Activated CD4-positive, alpha-beta T cell treated with anti-CD3 and anti-CD28 coated beads for 1 hour (primary cell): ENCODE measurements around the gene RGS16.

Experiments
- DNase-seq: peaks from one replicate; pipeline ENCODE4 v3.0.0-alpha.2; 2020

RGS16 gene

DNA sequence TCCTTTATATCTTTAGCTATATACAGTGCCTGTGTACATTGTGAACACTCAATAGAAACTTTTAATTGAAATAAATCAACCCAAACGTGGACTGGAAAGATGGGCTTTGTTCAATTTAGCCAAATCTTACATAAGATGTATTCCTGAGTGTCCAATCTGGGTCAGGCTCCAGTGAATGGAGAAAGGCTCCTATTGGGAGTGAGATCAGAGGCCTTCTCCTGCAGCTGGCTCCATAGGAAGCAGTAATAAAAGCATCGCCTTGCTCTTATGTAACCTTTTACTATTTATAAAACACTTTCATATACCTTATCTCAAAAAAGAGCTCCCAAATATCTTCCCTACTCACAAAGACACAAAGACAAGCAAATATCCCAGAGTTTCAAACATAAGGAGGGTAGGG is 24.9 kb upstream of the RGS16 start:
- DNase-seq: no peak

DNA sequence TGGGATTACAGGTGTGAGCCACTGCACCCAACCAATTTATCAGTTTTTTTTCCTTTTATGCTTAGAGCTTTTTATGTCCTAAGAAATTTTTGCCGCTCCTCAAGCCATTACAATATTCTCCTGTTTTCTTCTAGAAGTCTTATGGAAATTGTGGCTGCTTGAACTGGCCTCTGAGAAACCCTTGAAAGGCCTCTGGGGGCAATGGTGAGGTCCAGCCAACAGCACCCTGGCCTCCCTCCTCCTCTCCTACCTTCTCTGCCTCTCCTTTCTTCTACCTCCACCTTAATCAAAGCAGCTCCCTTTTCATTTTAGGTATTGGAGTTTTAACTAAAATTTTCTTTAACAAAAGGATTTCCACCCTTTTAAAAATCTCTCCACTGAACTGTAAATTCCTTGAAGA is 24.5 kb upstream of the RGS16 start:
- DNase-seq: no peak

GRCh38 chr1:182627622-182628021 is 23.4 kb upstream of the RGS16 start:
- DNase-seq: no peak

DNA sequence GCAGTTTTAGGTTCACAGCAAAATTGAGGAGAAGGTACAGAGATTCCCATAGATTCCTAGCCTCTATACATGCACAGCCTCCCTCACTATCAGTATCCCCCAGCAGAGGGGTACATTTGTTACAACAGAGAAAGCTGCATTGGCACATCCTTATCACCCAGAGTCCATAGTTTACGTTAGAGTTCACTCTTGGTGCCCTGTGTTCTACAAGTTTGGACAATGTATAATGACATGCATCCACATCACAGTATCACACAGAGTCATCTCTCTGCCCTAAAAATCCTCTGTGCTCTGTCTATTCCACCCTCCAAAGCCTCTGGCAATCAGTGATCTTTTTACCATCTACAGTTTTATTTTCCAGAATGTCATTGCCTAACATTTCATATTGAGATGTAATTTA is 22.3 kb upstream of the RGS16 start:
- DNase-seq: no peak

- DNase-seq: no peak
Observed at GRCh38 chr1:182625719-182626504, 21.7 kb upstream of the RGS16 start.

- no peak for DNase-seq
Observed at GRCh38 chr1:182625024-182625423, 20.8 kb upstream of the RGS16 start.

DNA sequence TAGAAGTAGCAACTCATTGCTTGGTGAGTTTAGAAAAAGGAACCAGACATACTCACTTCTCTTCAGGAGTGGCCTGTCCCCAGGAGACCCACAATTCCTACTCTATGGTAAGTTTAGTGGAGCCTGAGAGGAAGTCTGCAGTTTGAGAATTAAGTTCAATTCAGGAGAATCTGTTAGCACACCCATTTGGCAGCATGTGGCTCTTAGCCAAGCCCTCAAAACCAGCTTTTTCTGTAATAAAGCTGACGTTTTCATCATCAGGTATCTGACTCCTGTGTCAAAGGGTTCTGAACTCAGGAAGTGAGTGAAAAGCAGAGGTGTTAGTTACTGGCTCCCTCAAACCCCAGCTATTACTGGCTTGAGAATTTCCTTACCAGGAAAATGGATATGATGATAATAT is 20.4 kb upstream of the RGS16 start:
- DNase-seq: no peak

- no peak for DNase-seq
Observed at GRCh38 chr1:182622901-182623528, 18.8 kb upstream of the RGS16 start.

DNA sequence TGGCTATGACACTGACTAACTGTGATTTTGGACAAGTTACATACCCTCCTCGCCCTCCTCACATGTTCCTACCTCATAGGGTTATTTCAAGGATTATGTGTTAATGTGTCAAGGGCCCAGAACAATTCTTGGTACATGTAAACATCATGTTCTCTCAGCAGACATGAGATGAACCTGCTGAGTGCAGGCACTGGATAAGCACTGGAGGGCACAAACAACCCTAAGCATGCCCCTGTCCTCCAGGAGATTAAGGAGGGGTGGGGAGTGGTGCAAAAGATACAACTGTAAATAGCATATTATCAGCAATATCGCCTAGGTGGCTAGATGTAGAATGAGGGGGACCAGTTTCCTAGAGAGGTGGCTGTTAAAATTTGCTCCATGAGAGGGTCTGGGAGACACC is 17.7 kb upstream of the RGS16 start:
- no peak for DNase-seq

- DNase-seq: no peak
Observed at GRCh38 chr1:182620924-182621585, 16.9 kb upstream of the RGS16 start.

DNA sequence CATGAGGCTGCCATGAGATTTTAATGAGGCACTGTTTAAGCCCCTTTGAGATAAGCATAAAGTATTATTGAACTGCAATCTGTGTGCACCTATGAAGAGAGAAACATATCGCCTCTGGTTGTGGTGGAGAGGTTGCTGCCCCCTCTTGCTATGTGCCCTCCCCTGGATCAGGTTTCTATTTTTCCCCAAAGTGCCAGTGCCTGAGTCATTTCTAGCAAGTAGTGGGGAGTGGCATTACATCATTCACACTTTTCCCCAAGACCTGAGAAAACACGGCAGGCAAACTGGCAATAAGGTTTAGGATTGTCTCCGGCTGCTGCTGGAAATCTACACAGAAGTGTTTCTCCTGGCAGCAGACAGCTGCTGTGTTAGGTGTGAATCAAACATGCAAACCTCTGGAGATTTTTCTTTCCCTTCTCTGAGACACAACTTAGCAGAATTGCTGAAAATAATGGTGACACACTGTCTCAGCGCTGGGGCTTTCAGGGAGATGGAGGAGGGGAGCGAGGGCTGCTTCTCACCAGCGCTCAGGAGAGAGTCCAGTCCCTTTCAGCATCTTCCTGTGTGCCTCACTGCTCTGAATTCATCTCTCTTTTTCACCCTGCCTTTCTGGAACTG is 13.7 kb upstream of the RGS16 start:
- DNase-seq: no peak

DNA sequence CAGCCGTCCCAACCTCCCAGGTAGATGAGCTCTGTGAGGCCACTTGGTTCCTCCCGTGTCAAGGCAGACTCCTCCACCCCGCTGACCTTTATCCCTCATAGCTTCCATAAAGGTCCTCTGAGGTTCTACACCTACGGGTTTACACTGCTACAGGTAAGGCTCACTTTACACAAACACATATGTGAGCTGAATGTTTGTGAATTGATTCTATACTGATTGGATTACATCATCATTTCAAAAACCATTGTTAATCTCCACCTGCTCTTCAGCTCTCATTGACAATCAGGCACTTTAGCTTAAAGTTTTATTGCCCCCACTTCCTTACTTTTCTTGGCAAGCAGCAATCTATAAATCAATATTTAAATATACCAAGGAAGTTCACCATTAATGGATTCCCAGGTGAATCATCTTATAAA is 12.8 kb upstream of the RGS16 start:
- DNase-seq: no peak

DNA sequence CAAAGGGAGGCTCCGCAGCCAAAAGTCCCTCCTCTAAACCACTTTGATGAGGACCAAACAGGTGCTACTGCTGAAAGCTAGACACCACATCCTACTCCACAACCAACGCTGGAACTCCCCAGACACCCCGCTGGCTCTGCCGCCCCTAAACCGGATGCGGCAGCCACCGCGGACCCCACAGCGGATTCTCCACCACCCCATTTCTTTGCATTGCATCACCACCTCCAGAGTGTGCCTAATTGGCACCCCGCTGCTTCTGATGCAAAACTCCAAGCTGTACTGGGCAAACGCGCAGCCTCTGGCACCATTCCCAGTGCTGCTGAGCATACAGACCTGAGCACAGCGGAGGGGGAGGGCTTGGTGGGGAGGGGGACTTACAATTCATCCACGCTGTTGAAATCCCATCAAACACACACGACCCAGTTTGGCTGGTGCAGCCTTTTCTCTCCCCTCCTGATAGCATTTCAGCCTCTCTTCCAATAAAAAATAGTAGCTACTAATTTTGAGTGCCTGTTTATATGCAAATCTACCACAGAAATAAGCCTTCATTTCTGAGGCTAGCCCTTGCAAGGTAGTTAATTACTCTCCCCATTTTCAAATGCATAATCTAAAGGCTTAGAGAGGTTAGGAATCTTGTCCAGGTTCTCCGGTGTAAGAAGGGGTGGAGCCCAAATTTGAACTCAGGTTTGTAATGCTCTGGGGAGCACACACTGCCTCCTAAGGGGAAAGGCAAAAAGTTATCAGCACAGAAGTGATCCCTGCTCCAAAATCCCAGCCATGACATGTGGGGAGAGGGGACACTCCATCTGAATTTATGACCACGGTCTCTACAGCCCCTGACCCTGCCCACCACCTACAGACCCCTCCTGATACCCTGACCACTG is 12.2 kb upstream of the RGS16 start:
- DNase-seq: peak; percentile 55

DNA sequence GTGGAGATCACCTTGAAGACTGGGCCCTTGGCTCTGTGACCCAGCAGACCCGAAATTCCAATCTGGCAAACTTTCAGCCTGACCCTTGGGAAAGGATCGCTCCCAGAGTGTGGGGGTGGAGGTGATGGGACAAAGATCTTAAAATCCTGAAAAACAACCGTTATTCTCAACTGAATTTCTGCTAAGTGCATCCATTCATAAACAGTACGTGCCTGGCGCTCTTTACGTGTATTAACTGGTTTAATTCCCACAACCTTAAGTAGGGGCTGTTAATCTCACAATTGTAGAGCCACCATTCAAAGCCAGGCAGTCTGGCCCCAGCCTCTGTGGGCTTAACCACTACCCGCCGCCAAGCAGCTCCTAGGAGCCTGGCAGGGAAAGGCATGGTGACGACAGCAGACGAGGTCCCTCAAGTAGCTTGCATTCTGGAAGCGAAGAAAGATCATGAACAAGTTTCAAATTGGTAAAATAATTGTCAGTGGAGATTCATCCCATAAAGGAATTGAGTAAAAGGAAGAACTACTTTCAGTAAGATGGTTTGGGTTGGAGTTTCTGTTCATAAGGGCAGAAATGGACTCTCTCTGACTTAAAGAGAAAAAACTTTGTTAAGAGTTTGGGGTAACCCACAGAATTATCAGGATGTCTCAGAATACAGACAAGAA is 11.4 kb upstream of the RGS16 start:
- no peak for DNase-seq

- DNase-seq: no peak
Observed at GRCh38 chr1:182614796-182615454, 10.7 kb upstream of the RGS16 start.

- DNase-seq: no peak
Observed at GRCh38 chr1:182611787-182612186, 7.6 kb upstream of the RGS16 start.

DNA sequence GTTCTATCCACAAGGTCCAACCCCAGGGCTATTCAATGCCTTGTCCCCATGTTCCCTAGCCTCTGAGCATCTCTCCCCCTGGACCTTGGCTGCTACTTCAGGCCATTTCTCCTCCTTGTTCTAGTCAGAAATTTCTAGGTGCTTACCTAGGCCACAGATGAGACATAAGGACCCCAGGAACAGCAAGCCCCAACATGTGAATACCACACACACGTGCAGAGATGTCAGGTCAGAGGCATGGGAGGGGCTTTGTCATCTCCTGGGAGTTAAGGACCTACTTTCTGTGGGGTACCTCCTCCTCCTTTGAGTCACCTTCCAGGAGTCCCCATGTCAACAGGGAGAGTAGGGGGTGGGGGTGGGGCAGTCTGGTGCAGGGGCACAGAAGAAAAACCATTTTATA is 7.1 kb upstream of the RGS16 start:
- no peak for DNase-seq

GRCh38 chr1:182610606-182611194 is 6.5 kb upstream of the RGS16 start:
- DNase-seq: no peak

- DNase-seq: no peak
Observed at GRCh38 chr1:182608845-182609610, 4.8 kb upstream of the RGS16 start.

GRCh38 chr1:182608236-182608635 is 4.0 kb upstream of the RGS16 start:
- DNase-seq: no peak
